ENCODE measurements around the gene ANKFN1.

DNA sequence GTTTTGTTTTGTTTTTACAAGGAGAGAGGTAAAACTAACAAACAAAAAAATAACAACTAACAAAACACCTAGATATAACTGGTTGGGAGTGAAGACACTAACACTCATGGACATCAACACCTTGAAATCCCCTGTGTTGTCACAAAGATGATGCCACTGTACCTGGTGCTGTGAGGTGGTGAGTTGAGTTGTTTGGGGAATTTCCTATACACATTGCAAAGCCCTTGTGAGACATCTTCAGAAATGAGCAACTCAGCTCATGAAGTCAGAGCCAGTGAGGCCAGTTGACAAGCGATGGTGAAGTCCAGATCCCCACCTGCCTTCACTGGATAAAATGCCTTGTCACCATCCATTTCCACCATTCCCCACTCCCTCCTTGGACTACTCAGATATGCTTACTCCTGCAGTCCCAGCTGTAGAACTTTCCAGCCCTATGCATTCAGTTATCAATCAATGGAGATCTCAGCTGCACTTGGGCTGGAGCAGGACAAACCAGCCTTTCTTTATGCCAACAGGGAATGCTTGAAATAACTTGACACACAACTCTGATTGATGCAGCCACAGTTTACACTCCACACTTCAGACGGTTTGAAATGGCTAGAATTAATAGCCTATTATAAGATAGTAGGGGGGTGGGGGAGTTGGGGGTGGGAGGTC is 22.2 kb downstream of the ANKFN1 start:
- TF ChIP-seq GATA3 (IDR thresholded peaks at IDR 0.05; ENCODE audit: low read depth, low read length) (no peak), GATA2 (IDR thresholded peaks at IDR 0.05; ENCODE audit: low read depth, low read length) (no peak)

Measured in SH-SY5Y (cell line).